Activated CD8-positive, alpha-beta memory T cell treated with anti-CD3 and anti-CD28 coated beads, Interleukin-2, amount 10 ng/mL, durations not matched to agents 7 days and 5 days (primary cell): ENCODE measurements around the gene HUWE1. TPM values are rescaled to one million over a fixed set of nuclear protein-coding genes. Genes with fewer than 3 reads are reported as not detected.
"Not testable (repeated sequence)": the region's sequence is repeated elsewhere in the genome, so short reads cannot be mapped to it uniquely, and the experiment has no call there.

Experiments used
- ATAC-seq: fragments of 150-1000 bp; cut with Tn5 transposase; one replicate; pipeline ENCODE4 v1.10.0; 2021; ENCODE audit warnings: moderate library complexity
- CTCF ChIA-PET: fragments of 350-600 bp; sonication (Branson Sonifier 250); formaldehyde crosslinking; loops from one replicate; lab custom pipeline; 2021; ENCODE audit warnings: antibody characterized with exemption; lab: Charles Lee
- DNase-seq: peaks from one replicate; pipeline ENCODE4 v3.0.0-alpha.2; 2020
- H3K27ac Mint-ChIP-seq: one replicate; pipeline ENCODE4 v1.8.0; 2021; ENCODE audit warnings: mild to moderate bottlenecking, mixed read lengths
- H3K27me3 Mint-ChIP-seq: one replicate; pipeline ENCODE4 v1.8.0; 2021; ENCODE audit warnings: mixed read lengths
- H3K36me3 Mint-ChIP-seq: one replicate; pipeline ENCODE4 v1.8.0; 2021; ENCODE audit warnings: mild to moderate bottlenecking, mixed read lengths
- H3K4me1 Mint-ChIP-seq: one replicate; pipeline ENCODE4 v1.8.0; 2021; ENCODE audit warnings: mixed read lengths
- H3K4me3 Mint-ChIP-seq: one replicate; pipeline ENCODE4 v1.8.0; 2021; ENCODE audit warnings: mild to moderate bottlenecking, moderate library complexity, mixed read lengths
- H3K9me3 Mint-ChIP-seq: one replicate; pipeline ENCODE4 v1.8.0; 2022; ENCODE audit warnings: low read depth, mixed read lengths
- microRNA-seq: library from miRNA; unstranded; fragments of <30 nt; microRNA quantifications from one replicate; pipeline ENCODE4 v1.2.0, GENCODE V29; 2022
- total RNA-seq, 2 experiments: library from RNA; stranded (reverse); gene quantifications; one replicate each; pipeline ENCODE4 v1.2.3, GENCODE V29; 2021

Gene HUWE1
- total RNA-seq, 2 experiments from 2014 or later = 300 to 342 TPM

DNA sequence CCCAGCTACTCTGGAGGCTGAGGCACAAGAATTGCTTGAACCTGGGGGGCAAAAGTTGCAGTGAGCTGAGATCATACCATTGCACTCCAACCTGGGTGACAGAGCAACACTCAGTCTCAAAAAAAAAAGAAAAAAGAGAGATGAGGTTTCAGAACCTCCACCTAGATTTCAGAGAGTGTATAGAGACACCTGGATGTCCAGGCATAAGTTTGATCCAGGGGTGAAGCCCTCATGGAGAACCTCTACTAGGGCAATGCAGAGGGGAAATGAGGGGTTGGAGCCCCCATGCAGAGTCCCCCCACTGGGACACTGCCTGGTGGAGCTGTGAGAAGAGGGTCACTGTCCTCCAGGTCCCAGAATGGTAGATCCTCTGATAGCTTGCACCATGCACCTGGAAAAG, 159.5 kb downstream of the HUWE1 start:
- Mint-ChIP-seq H3K27me3 (peaks cover 3% of the 10 kb centered on the region), H3K4me1 (no peaks in the 10 kb centered on the region), H3K9me3 (peaks cover 3% of the 10 kb centered on the region), H3K4me3 (no peak overlapping the region), H3K27ac (no peak overlapping the region), H3K36me3 (peaks cover 11% of the 10 kb centered on the region)
- CTCF ChIA-PET = interaction anchor here (1.1 kb wide), 1 partner anchor 214 kb away, joined by 3 read pairs; no protein-coding TSS in a partner anchor
- ATAC-seq = no peak
- DNase-seq = no peak

DNA sequence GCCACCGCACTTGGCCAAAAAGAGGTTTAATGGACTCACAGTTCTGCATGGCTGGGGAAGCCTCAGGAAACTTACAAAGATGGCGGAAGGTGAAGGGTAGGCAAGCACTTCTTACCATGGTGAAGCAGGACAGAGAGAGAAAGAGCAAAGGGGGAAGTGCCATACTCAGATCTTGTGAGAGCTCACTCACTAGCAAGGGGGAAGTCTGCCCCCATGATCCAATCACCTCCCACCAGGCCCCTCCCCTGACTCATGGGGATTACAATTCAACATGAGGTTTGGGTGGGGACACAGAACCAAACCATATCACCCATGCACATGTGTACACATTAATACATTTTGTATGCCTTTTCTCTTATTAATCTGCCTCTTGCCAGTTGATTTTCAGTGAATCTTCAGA, 175.2 kb downstream of the HUWE1 start:
- Mint-ChIP-seq H3K9me3 (no peaks in the 10 kb centered on the region), H3K4me1 (no peaks in the 10 kb centered on the region), H3K4me3 (no peak overlapping the region), H3K27me3 (peaks cover 3% of the 10 kb centered on the region), H3K27ac (no peak overlapping the region), H3K36me3 (no peaks in the 10 kb centered on the region)
- CTCF ChIA-PET = no interaction called here
- DNase-seq (no peak), ATAC-seq (no peak)

DNA sequence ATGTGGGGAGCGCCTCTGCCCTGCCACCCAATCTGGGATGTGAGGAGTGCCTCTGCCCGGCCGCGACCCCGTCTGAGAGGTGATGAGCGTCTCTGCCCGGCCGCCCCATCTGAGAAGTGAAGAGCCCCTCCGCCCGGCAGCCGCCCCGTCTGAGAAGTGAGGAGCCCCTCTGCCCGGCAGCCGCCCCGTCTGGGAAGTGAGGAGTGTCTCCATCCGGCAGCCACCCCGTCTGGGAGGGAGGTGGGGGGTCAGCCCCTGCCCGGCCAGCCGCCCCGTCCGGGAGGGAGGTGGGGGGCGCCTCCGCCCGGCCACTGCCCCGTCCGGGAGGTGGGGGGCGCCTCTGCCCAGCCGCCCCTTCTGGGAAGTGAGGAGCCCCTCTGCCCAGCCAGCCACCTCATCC, 182.5 kb downstream of the HUWE1 start:
- H3K4me3 Mint-ChIP-seq, H3K36me3 Mint-ChIP-seq, H3K27ac Mint-ChIP-seq, H3K4me1 Mint-ChIP-seq, DNase-seq, H3K9me3 Mint-ChIP-seq, H3K27me3 Mint-ChIP-seq, CTCF ChIA-PET, ATAC-seq: not testable (repeated sequence)

DNA sequence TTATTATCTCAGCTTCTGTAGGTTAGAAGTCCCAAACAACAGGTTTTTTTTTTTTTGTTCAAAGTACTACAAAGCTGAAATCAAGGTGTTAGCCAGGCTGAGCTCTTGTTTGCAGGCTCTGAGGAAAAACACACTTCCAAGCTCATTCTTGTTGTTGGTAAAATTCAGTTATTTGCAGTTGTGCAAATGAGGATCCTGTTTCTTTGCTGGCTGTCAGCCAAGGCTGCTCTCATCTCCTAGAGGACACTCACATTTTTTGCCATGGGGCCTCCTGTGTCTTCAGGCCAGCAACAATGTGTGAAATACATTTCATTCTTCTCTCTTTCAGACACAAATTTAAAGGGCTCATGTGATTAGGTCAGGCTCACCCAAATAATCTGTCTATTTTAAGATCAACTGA, 192.1 kb downstream of the HUWE1 start:
- Mint-ChIP-seq H3K4me3 (no peak overlapping the region), H3K27ac (no peak overlapping the region), H3K27me3 (peaks cover 10% of the 10 kb centered on the region), H3K36me3 (no peaks in the 10 kb centered on the region), H3K4me1 (no peaks in the 10 kb centered on the region), H3K9me3 (no peaks in the 10 kb centered on the region)
- DNase-seq (no peak), ATAC-seq (no peak)
- CTCF ChIA-PET = no interaction called here

DNA sequence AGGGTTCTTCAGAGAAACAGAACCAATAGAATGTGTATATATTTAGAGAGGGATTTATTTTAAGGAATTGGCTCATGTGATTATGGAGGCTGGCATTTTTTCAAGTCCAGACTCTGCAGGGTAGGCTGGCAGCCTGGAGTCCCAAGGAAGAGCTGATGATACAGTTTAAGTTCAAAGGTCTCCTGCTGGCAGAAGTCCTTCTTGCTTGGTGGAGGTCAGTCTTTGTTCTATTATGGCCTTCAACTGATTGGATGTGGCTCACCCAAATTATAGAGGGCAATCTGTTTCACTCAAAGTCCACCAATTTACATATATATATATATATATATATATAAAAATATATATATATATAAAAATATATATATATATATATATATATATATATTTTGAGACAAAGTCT, 200.2 kb downstream of the HUWE1 start:
- no peaks in the 10 kb centered on the region for H3K4me1 Mint-ChIP-seq
- H3K27ac Mint-ChIP-seq = no peak overlapping the region
- H3K36me3 Mint-ChIP-seq = no peaks in the 10 kb centered on the region
- H3K27me3 Mint-ChIP-seq = peaks cover 2% of the 10 kb centered on the region
- no peaks in the 10 kb centered on the region for H3K9me3 Mint-ChIP-seq
- CTCF ChIA-PET = no interaction called here
- no peak for DNase-seq
- ATAC-seq = no peak
- no peak overlapping the region for H3K4me3 Mint-ChIP-seq

DNA sequence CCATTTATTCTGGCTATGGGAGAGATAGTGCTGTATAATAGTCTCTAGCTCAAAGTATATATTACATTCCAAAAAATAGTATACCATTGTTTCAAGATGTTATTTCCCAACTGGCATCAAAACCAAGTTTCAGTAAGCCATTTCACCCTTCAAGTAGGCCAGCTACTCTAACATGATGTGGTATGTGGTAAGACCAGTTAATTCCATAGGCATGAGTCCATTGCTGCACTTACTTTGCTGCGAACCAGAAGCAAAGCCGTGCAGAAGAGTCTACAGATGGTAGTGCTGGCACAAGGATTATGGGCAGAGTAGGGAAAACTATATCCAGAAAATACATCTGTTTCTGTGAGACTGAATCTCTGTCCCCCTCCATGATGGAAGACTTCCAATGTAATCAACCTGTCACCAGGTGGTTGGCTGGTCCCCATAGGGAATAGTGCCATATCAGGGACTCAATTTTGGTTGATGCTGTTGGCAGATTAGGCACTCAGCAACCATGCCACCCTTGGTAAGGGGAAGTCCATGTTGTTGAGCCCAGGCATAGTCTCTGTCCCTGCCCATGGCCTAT, 202.6 kb downstream of the HUWE1 start:
- CTCF ChIA-PET = no interaction called here

DNA sequence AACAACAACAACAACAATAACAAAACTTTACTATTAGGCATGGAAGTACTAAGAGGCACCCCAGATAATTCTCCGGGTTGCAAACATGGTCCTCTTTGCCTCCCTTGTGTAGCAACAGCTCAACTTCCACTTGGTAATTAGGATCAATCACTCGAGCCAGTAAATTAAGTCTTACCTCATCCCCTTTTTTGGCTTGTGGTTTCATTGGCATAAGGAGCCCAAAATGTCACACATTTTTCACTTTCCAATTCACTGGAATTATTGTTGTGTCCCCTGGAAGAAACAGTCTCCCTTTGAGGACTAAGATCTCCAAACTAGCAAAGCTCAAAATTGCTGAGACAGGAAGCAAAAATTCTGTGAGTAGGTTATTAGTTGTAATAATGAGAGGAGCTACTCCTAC, 203.1 kb downstream of the HUWE1 start:
- no peaks in the 10 kb centered on the region for H3K36me3 Mint-ChIP-seq
- CTCF ChIA-PET = interaction anchor here (1.7 to 3.0 kb wide), 3 partner anchors 37 to 170 kb away, joined by 3 to 40 read pairs (median 10); no protein-coding TSS in a partner anchor

More for the DNA sequence above, 202.6 kb downstream of the HUWE1 start:
- Mint-ChIP-seq H3K9me3 (no peaks in the 10 kb centered on the region), H3K27me3 (peaks cover 5% of the 10 kb centered on the region), H3K27ac (no peak overlapping the region), H3K4me1 (no peaks in the 10 kb centered on the region), H3K4me3 (no peak overlapping the region), H3K36me3 (no peaks in the 10 kb centered on the region)
- ATAC-seq (no peak), DNase-seq (no peak)

More for the DNA sequence above, 203.1 kb downstream of the HUWE1 start:
- Mint-ChIP-seq H3K27ac (no peak overlapping the region), H3K9me3 (no peaks in the 10 kb centered on the region), H3K27me3 (peaks cover 5% of the 10 kb centered on the region), H3K4me1 (no peaks in the 10 kb centered on the region), H3K4me3 (no peak overlapping the region)
- ATAC-seq (no peak), DNase-seq (no peak)

Small RNA genes lying within 50 kb of the gene (microRNA-seq; reads per million reads assigned to microRNA genes)
- gene MIR98 (14,110 reads per million, percentile 96 among the genes with 10 or more reads in this experiment), gene MIRLET7F2 (4,526 reads per million, percentile 92 among the genes with 10 or more reads in this experiment)
